Kidney epithelial cell (primary cell): ENCODE data around the gene CRBN. TPM values are rescaled to one million over a fixed set of nuclear protein-coding genes. Genes with fewer than 3 reads are reported as not detected.

Source experiments
- DNase-seq: peaks from one replicate; pipeline ENCODE4 v3.0.0-alpha.2; 2010; ENCODE audit warnings: low read depth
- H3K27me3 ChIP-seq: 2 replicates; pipeline ENCODE4 v1.6.0; 2011; ENCODE audit warnings: low read length; ENCODE audit not compliant: control insufficient read depth, insufficient read depth
- H3K36me3 ChIP-seq: 2 replicates; pipeline ENCODE4 v1.5.1; 2011; ENCODE audit warnings: low read length; ENCODE audit not compliant: control insufficient read depth, insufficient read depth
- H3K4me3 ChIP-seq: 2 replicates; pipeline ENCODE4 v1.5.1; 2011; ENCODE audit warnings: low read depth, mild to moderate bottlenecking, control low read depth, low read length
- total RNA-seq: library from RNA; depleted of rRNA; stranded (reverse); fragments of >200 nt; gene quantifications from 2 replicates; pipeline ENCODE4 v1.2.3, GENCODE V29; 2015
- TF ChIP-seq, protein P1 (sequence below): IDR thresholded peaks from 2 replicates; pipeline ENCODE4 v1.5.1; 2011; ENCODE audit warnings: mild to moderate bottlenecking, moderate library complexity, low read length, control low read depth, inconsistent platforms; ENCODE audit not compliant: insufficient read depth, poor library complexity, severe bottlenecking

CRBN gene
- 39.6 and 43.9 TPM in 2 replicates for total RNA-seq

DNA sequence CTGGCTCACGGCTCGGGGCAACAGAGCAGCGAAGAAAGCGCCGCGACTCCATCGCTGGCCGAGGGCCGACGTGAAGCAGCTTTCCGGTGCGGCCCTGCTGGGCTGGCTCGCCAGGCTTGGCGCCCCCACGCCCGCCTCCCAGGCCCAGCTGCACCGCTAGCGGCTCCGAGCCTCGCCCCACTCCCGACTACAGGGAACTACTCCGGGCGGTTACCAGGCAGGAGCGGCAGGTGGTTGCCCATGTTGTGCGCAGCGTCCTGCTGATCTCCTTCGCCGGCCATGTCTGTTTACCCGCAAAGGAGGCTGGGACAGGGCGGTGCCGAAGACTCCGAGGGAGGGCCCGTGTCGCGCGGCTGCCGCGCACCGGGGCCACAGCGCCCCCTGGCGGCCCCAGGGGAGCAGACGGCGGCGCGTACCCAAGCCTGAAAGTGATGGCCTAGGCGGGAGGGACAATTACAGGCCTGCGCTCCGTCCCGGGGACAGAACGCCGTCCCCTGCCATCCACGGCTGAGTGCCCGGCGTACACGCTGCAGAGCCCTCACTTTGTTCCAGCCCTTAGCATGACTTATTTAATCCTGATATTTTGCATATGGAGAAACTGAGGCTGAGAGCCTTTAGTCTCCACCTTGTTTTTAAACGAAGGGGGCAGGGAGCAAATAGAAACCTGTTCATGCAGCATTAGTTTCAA lies at the start of gene CRBN:
Gene CRBN, minus strand, starts transcription at position 285 of the 688 bp plus-strand sequence. Its CDS starts 4 bp downstream, at position 281.
- TF ChIP-seq, protein P1, sequence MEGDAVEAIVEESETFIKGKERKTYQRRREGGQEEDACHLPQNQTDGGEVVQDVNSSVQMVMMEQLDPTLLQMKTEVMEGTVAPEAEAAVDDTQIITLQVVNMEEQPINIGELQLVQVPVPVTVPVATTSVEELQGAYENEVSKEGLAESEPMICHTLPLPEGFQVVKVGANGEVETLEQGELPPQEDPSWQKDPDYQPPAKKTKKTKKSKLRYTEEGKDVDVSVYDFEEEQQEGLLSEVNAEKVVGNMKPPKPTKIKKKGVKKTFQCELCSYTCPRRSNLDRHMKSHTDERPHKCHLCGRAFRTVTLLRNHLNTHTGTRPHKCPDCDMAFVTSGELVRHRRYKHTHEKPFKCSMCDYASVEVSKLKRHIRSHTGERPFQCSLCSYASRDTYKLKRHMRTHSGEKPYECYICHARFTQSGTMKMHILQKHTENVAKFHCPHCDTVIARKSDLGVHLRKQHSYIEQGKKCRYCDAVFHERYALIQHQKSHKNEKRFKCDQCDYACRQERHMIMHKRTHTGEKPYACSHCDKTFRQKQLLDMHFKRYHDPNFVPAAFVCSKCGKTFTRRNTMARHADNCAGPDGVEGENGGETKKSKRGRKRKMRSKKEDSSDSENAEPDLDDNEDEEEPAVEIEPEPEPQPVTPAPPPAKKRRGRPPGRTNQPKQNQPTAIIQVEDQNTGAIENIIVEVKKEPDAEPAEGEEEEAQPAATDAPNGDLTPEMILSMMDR: peak; percentile 72
- peak; percentile 39 for DNase-seq
- no peaks in the 10 kb centered on the region for H3K36me3 ChIP-seq
- peak within 1 kb of the TSS; percentile 98 for H3K4me3 ChIP-seq
- peaks cover 2% of the 10 kb centered on the region for H3K27me3 ChIP-seq

DNA sequence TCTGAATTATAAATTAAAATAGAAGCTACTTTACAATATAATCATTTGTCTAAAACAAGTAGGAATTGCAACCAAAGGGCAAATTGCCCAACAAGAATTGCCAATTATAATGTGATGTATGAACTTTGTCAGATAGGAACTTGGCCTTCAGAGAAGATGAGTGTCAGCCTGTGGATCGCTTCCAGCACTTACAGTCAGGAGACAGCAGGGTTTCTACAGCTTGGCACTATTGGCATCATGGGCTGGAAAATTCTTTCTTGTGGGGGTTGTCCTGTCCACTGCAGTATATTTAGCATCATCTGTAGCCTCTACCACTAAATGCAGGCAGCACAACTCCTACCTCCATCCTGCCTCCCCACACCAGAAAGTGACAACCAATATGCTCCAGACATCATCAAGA lies 48.1 kb upstream of the CRBN start:
- DNase-seq: no peak
- TF ChIP-seq, protein P1: no peak
- no peak overlapping the region for H3K4me3 ChIP-seq
- no peaks in the 10 kb centered on the region for H3K36me3 ChIP-seq
- no peaks in the 10 kb centered on the region for H3K27me3 ChIP-seq

DNA sequence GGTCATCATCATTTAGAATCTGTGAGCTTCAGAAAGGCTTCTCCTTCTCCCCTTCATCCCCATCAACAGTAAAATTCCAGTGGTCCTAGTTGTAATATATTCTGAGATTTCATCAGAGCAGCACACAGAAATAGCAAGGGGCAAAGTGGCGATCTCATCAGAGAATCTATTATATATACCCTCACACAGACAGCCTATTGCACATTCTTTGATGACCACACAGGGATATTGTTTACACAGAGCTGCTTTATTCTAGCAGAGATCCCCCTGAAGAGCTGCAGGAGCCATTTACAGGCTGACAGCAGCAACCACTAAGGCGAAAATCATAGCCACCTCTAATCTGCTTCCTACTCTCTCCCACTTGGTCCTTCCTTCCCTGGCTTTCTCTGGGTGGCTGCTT lies 42.0 kb upstream of the CRBN start:
- no peak for DNase-seq
- no peaks in the 10 kb centered on the region for H3K27me3 ChIP-seq
- H3K36me3 ChIP-seq: no peaks in the 10 kb centered on the region
- no peak overlapping the region for H3K4me3 ChIP-seq
- TF ChIP-seq, protein P1: no peak

DNA sequence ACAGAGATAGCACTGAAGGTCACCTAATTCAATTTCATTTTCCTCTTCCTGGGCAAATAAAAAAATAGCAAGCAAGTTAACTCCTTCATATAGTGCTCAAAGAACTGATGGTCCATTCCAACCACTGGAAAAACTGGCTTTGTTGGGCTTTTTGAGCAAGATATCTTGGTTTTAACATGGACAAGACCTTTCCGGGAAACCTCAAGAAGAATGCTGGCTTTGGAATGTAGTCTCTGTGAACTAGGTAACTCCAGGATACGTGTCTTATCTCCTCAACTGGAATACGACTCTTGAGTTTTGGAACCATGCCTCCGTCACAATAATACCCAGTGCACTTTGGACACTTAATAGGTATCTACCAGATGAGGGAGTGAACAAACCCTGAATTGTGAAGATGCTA lies 36.9 kb upstream of the CRBN start:
- H3K4me3 ChIP-seq: no peak overlapping the region
- TF ChIP-seq, protein P1: no peak
- H3K27me3 ChIP-seq: no peaks in the 10 kb centered on the region
- no peaks in the 10 kb centered on the region for H3K36me3 ChIP-seq
- DNase-seq: no peak

DNA sequence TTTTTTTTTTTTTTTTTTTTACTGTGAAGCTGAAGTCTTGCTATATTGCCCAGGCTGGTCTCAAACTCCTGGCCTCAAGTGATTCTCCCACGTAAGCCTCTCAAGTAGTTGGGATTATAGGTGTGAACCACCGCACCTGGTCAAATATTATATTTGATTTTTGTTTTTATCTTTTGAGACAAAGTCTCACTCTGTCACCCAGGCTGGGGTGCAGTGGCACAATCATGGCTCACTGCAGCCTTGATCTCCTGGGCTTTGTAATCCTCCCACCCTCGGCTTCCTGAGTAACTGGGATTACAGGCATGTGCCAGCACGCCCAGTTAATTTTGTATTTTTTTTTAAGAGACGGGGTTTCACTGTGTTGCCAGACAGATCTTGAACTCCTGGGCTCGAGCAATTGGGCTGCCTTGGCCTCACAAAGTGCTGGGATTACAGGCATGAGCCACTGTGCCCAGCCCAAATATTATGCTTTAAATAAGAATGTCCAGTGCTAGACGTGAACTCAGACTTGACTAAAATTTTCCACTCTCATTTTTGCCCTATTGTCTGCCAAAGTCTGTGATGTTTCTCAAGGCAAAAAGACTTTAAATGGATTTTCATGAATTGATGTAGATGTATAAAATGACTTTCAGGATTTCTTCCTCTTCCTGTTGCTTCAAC lies 33.4 kb upstream of the CRBN start:
- no peak overlapping the region for H3K4me3 ChIP-seq
- no peaks in the 10 kb centered on the region for H3K36me3 ChIP-seq
- no peak for DNase-seq
- TF ChIP-seq, protein P1: no peak
- H3K27me3 ChIP-seq: no peaks in the 10 kb centered on the region
